ENCODE results near the gene THRB.

Gene THRB
- 0 to 0.27 reads per million in 2 donors for total RNA-seq

- DNase-seq, result peak in 1 of 5 experiments; percentile 5
These were observed at the start of gene THRB for GRCh38 chr3:24494618-24495325. Gene THRB, minus strand, starts transcription at chr3:24494850.

DNA sequence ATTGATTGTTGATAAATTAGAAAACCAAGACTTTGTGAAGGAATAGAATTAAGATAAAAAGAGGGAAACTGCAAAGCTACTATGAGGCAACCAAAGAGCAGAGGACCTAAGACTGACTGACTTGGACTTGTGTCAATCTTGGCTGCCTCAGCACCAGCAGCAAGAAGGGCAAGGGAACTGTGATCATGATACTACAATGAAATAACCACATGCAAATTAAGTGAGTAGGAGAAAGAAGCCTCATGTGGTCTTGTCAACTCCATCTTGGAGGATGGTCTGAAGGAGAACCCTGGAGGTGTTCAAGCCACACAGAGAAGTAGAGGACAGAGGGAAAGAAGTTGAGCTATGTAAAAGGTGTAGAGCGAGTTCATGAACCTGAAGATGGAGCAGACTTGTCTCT lies 47.3 kb upstream of the THRB start:
- DNase-seq, result no peak

GRCh38 chr3:24540821-24541220 lies 46.2 kb upstream of the THRB start:
- DNase-seq, result no peak

GRCh38 chr3:24539699-24540098 lies 45.0 kb upstream of the THRB start:
- no peak for DNase-seq

DNA sequence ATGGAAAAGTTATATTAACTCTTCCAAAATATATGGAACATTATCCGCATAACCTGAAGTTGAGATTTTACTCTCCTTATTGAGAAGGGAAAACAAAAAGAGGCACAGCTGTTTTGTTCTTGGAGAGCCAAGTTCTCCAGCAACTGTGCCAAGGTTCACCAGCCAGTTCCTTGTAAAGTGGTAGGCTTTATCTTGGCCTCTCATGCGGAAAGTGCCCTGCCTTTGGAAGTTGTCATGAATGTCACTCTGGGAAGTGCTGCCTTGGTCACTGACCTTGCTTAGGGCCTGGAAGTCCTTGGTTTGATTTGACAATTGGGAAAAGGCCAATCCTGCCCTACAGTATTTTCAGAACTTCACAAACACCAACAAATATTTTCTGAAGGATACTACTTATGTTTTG lies 44.2 kb upstream of the THRB start:
- DNase-seq, result no peak

DNA sequence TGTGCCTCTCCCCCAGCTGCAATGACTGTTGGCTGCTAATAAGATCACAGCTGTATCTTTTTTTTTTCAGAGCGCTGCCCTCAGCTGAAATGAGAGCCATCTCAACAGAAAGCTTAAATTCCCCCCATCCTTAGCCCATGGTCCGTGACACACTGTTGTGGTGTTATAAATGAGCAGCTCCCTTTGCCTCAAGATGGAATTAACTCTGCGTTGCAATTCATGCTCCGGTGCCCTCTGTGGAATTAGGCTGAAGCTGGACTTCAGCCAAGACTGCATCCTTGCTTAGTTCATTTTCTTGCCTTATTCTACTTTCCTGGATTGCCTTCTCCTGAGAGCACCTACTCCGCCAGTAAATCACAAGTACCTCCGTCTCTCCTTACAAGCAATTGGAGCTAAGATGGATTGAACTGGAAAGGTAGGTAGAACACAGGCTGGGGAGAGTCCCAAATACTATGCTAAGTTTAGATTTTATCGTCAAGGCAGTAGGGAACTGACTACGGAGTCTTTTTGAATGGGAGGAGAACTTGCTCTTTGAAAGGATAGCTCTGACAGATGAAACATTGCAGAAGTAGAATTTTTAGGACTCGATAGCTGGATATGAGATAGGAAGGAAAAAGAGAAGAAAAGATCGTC lies 39.0 kb upstream of the THRB start:
- DNase-seq, result no peak

DNA sequence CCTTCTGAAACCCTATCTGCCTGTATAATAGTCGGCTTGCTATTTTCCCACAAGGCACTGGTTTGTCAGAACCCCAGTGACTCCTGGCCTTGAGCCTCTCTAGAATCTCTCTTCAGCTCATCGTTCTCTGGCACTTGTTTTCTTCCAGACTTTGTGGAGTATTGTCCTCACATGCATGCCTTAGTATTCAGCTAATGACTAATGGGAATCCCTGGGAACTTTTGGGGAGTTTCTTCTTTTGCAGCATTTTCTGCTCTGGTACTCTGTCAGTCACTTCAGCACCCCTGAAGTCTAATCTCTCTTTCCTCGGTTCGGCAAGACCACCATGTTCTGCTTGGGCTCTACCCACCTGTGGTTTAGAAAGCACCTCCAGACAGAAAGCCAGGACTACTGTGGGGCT lies 35.8 kb upstream of the THRB start:
- DNase-seq, result no peak

DNA sequence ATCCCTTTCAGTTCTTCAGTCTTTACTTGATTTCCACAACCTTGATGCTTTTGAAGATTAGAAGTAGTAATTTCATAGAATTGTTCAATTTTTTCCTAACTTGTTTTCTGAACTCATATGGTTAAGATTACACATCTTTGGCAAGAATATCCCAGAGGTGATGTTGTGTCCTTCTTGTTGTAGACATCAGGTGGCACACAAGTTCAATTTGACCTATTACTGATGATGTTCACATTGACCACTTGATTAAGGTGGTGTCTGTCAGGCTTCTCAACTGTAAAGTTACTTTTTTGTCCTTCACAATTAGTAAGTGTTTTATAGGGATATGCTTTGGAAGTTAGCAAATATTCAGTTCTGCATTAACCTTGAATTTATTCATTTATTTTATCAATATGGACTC lies 34.6 kb upstream of the THRB start:
- DNase-seq, result no peak

- no peak for DNase-seq
These were observed 32.1 kb upstream of the THRB start for GRCh38 chr3:24526640-24527212.

DNA sequence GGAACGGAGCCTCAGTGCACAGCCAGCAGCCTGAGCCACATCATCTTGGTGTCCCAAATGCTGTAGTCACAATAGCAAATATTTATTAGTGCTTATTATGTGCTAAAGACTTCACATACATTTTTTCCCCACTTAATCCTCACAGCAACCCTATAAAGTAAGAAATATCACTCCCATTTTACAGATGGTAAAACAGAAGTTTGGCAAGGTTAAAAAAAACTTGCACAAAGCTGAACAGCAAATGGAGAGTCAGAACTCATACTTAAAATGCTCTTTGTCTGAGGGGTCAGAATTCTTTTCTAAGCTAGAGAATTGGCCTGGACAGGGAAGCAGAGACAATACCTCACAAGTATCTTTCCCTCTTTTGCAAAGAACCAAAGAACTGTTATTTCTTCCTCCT lies 30.9 kb upstream of the THRB start:
- no peak for DNase-seq

GRCh38 chr3:24525022-24525421 lies 30.4 kb upstream of the THRB start:
- no peak for DNase-seq

GRCh38 chr3:24523988-24524727 lies 29.5 kb upstream of the THRB start:
- DNase-seq, result no peak

- DNase-seq, result no peak
These were observed 28.6 kb upstream of the THRB start for GRCh38 chr3:24523215-24523614.

- no peak for DNase-seq
These were observed 27.5 kb upstream of the THRB start for GRCh38 chr3:24522146-24522579.

DNA sequence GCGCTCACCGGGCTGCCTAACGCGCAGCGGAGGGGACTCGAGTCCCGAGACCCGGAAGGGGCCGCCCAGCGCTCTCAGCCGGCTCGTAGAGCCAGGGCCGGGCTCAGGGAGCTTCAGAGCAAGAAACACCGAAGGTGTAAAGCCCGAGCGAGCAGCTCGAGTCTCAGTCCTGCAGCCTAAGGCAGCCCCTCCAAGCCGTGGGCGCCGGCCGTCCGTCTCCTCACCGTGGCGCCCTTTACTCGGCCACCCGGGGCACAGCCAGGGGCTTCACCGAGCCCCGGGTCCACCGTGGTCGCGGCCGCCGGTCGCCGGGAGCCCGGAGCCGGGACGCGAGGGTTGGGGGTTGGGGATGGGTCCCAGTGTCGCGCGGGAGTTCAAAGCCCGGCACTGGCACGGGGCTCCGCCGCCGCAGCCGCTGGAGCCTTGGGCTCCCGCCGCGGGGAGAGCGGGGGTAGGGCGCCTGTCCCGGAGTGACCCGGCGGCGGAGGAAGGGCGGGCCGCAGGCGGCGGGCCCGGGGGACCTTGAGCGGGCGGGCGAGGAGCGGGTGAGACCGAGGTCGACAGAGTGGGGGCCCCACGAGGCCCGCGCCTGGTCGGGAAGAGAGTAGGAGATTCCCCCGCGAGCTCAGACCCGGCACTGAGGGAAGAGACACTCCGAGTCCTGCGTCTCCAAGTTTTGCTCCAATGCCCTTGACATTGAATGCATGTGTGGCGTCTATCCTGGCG lies 26.9 kb upstream of the THRB start:
- no peak for DNase-seq

DNA sequence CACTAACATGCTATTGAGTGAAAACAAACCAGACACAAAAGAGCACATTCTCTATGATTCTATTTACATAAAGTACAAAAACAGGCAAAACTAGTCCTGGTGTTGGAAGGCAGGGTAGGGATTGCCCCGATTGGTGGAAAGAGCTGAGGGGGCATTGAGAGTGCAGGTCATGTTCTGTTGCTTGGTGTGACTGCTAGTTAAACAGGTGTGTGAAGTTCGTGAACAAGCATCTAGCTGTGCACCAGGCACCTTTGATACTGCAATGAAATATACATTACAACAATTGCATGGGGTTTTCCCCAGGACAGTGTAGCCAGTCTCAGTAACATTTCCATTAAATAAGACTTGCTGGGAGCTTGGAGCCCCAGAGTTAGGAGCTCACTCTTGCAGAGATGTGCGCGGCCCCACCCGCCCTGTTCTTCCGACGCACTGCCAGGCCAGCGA lies 26.3 kb upstream of the THRB start:
- DNase-seq, result no peak

DNA sequence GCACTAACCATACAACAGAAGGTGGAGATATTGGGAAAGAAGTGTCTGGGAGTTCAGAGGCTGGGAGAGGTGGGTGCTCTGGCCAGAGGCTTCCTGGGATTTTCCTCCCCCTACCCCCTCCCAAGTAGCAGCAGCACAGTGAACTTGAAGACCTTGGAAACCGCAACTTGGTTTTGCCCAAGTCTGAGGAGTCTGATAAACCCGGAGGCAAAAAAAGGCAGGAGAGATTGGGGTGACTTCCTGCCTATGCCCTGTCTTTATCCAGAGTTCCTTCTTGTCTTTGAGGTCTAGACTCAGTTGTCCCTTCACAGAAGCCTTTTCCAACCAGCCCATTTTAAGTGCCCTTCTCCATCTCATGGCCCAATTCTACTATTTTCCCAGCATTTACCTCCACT lies 25.4 kb upstream of the THRB start:
- DNase-seq, result no peak

DNA sequence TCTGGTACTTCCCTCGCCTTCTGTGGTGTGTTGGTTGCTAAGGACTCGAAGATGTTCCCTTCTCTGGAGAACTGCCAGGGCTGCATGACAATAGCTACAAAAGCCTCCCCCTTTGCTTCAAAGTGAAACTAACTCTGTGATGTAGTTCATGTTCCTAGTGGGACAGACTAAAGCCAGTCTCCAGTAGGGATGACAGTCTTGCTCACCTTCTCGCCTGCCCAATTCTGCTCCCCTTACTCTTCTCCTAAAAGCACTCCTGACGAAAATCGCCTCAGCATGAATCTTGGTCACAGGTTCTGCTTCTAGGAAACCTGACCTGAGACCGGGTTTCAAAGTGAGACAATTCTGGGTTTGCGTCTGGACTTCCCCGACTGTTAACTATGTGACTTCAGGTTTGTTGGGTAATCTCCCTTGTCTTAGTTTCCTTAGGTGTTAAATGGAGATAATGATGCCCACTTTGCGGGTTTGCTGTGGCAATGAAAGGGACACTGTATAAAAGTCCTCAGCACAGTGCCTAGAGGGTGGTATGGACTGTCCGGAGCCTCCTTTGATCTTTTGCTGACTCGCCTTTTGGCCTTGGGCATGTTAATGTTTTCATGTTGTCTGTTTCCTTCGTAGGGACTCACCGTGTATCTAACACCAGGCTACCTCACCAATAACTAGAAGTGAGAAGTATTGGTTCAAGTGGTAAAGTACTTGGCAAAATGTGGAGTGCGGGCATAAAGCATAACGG lies 24.9 kb upstream of the THRB start:
- DNase-seq, result no peak

DNA sequence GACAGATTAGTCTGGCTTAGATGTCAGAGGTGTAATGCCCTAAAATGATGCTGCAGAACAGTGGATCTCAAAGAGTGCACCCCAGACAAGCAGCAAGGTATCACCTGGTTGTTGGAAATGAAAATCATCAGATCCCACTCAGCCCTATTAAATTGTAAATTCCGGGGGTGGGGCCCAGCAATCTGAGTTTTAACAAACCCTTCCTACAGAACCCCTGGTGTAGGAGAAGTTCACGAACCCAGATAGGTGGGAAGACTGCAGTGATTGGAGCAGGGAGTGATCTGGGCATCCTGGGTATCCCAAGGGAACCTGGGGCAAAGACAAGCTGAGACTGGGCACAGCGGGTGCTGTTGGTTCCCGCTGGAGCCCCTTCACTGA lies 24.3 kb upstream of the THRB start:
- DNase-seq, result no peak

- no peak for DNase-seq
These were observed 19.5 kb upstream of the THRB start for GRCh38 chr3:24514119-24514518.

GRCh38 chr3:24513463-24513862 lies 18.8 kb upstream of the THRB start:
- DNase-seq, result no peak

- no peak for DNase-seq
These were observed 18.0 kb upstream of the THRB start for GRCh38 chr3:24512564-24513197.

Measured in T-helper 2 cell (primary cell).